LHCN-M2 (cell line): ENCODE measurements around the gene NT5C. TPM values are rescaled to one million over a fixed set of nuclear protein-coding genes. Genes with fewer than 3 reads are reported as not detected.

Experiments used
- DNase-seq: peaks from one replicate; pipeline ENCODE4 v3.0.0-alpha.2; 2012; ENCODE audit warnings: low read depth
- total RNA-seq: library from RNA; depleted of rRNA; stranded (reverse); fragments of >200 nt; gene quantifications from 2 replicates; pipeline ENCODE4 v1.2.3, GENCODE V29; 2014; rRNA removed

Gene NT5C
- total RNA-seq, 1 experiment from 2014 or later, result 108 TPM

GRCh38 chr17:75093548-75094158 lies 37.9 kb downstream of the NT5C start:
- no peak for DNase-seq

GRCh38 chr17:75091855-75092327 lies 39.7 kb downstream of the NT5C start:
- no peak for DNase-seq

- DNase-seq, result no peak
These were observed 40.4 kb downstream of the NT5C start for GRCh38 chr17:75090871-75091854.

GRCh38 chr17:75088465-75089417 lies 42.8 kb downstream of the NT5C start:
- peak; percentile 27 for DNase-seq

GRCh38 chr17:75087558-75088453 lies 43.7 kb downstream of the NT5C start, which contains the start of gene SLC16A5:
SLC16A5 (plus strand) TSS chr17:75087954; CDS start chr17:75093637, 5,683 bp downstream.
- DNase-seq, result no peak

GRCh38 chr17:75087182-75087557 lies 44.4 kb downstream of the NT5C start:
- no peak for DNase-seq

- DNase-seq, result no peak
These were observed 44.9 kb downstream of the NT5C start for GRCh38 chr17:75086496-75087181.

GRCh38 chr17:75084039-75084660 lies 47.4 kb downstream of the NT5C start:
- DNase-seq, result no peak

- no peak for DNase-seq
These were observed 48.9 kb downstream of the NT5C start for GRCh38 chr17:75082683-75083082.

GRCh38 chr17:75081611-75082540 lies 49.7 kb downstream of the NT5C start:
- no peak for DNase-seq

Other genes starting within 250 kb of the NT5C start
- gene FADS6, start 238.1 kb downstream of the NT5C start, total RNA-seq, result not detected in 2 replicates
- not detected in 2 replicates for gene USH1G, start 208.5 kb downstream of the NT5C start, total RNA-seq
- not detected in 2 replicates for gene OTOP2, start 207.5 kb downstream of the NT5C start, total RNA-seq
- not detected in 2 replicates for gene OTOP3, start 195.8 kb downstream of the NT5C start, total RNA-seq
- not detected in 2 replicates for gene HID1, start 159.0 kb downstream of the NT5C start, total RNA-seq
- 25.1 and 33.1 TPM in 2 replicates for gene CDR2L, start 144.1 kb downstream of the NT5C start, total RNA-seq
- 56.0 and 84.9 TPM in 2 replicates for gene MRPL58, start 119.1 kb downstream of the NT5C start, total RNA-seq
- gene ATP5PD, start 84.8 kb downstream of the NT5C start, total RNA-seq, result 281 and 284 TPM in 2 replicates
- 22.8 and 26.9 TPM in 2 replicates for gene KCTD2, start 84.5 kb downstream of the NT5C start, total RNA-seq
- gene SLC16A5, start 43.8 kb downstream of the NT5C start, total RNA-seq, result 0.11 TPM in 1 of 2 replicates, not detected in the other
- 2.3 and 5.1 TPM in 2 replicates for gene ARMC7, start 21.8 kb downstream of the NT5C start, total RNA-seq
- 281 and 311 TPM in 2 replicates for gene JPT1, start 22.8 kb upstream of the NT5C start, total RNA-seq
- 104 and 109 TPM in 2 replicates for gene SUMO2, start 51.2 kb upstream of the NT5C start, total RNA-seq
- 41.1 and 42.1 TPM in 2 replicates for gene NUP85, start 73.9 kb upstream of the NT5C start, total RNA-seq
- 14.7 and 18.5 TPM in 2 replicates for gene GGA3, start 129.9 kb upstream of the NT5C start, total RNA-seq
- 52.4 and 58.4 TPM in 2 replicates for gene MRPS7, start 130.1 kb upstream of the NT5C start, total RNA-seq
- 4.2 and 8.6 TPM in 2 replicates for gene MIF4GD, start 139.5 kb upstream of the NT5C start, total RNA-seq
- 7.1 and 8.7 TPM in 2 replicates for gene SLC25A19, start 157.7 kb upstream of the NT5C start, total RNA-seq